Measurements from ENCODE around the gene ANKRD63. TPM values are rescaled to one million over a fixed set of nuclear protein-coding genes. Genes with fewer than 3 reads are reported as not detected.

The ANKRD63 gene
- total RNA-seq, 2 donors from 2014 or later = not detected

DNA sequence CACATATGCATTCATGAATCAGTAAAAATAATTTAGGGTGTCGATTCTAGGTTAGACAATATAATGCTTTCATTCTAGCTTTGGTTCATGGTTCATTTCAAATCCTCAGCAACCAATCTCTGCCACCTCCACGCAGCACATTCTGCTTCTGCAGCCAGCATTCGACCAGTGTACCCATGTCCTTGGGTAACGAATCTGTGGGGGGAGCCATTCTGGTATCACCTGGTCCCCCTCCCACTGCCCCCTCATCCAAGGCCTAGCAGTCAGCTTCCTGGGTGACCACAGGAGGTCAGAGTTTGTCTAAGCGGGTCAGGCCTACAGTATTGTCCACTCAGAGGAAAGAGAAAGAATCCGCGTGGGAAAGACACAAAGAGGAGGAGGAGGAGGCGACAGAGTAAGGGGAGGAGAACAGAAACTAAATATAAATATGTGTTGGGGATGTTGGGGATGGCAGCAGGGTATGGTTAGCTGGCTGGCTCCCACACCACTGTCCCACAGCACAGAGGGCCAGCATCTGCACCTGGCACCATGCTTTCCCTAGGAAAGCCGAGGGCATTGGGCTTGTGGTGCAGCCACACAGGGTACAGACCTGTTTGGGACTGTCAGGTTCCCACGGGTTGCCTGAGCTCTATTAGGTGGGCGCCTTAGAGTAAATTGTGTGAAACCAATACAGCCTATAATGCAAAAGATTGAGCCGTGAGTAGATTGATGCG, 31.9 kb downstream of the ANKRD63 start:
- Histone ChIP-seq H3K9me3 (ENCODE audit: control insufficient read depth, low read length) (no peaks in the 10 kb centered on the region), H3K9ac (ENCODE audit: extremely low read depth, low read length, poor library complexity, severe bottlenecking) (no peak overlapping the region), H3K4me3 (ENCODE audit: low read length) (no peak overlapping the region), H3K27me3 (ENCODE audit: control insufficient read depth, insufficient read depth, low read length, poor library complexity, severe bottlenecking) (peaks cover 67% of the 10 kb centered on the region), H3K36me3 (ENCODE audit: control insufficient read depth, insufficient read depth, low read length) (no peaks in the 10 kb centered on the region), H3K27ac (ENCODE audit: low read depth, low read length) (no peak overlapping the region), H3K4me1 (ENCODE audit: control insufficient read depth, insufficient read depth, low read length) (no peaks in the 10 kb centered on the region)
- 89 to 93% methylated on average over 7 to 13 of the region's 13 CpGs for WGBS, 2 experiments (ENCODE audit: insufficient coverage in 1 of 2, insufficient read length in 1 of 2)
- Mint-ChIP-seq H3K9me3 (no peaks in the 10 kb centered on the region), H3K4me3 (no peak overlapping the region), H3K4me1 (peaks cover 8% of the 10 kb centered on the region), H3K27me3 (ENCODE audit: insufficient read depth) (peaks cover 51% of the 10 kb centered on the region), H3K27ac (no peak overlapping the region), H3K36me3 (ENCODE audit: low read depth) (no peaks in the 10 kb centered on the region)
- TF ChIP-seq, protein P1, sequence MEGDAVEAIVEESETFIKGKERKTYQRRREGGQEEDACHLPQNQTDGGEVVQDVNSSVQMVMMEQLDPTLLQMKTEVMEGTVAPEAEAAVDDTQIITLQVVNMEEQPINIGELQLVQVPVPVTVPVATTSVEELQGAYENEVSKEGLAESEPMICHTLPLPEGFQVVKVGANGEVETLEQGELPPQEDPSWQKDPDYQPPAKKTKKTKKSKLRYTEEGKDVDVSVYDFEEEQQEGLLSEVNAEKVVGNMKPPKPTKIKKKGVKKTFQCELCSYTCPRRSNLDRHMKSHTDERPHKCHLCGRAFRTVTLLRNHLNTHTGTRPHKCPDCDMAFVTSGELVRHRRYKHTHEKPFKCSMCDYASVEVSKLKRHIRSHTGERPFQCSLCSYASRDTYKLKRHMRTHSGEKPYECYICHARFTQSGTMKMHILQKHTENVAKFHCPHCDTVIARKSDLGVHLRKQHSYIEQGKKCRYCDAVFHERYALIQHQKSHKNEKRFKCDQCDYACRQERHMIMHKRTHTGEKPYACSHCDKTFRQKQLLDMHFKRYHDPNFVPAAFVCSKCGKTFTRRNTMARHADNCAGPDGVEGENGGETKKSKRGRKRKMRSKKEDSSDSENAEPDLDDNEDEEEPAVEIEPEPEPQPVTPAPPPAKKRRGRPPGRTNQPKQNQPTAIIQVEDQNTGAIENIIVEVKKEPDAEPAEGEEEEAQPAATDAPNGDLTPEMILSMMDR (conservative IDR thresholded peaks at IDR 0.05) = no peak
- DNase-seq = no peak

DNA sequence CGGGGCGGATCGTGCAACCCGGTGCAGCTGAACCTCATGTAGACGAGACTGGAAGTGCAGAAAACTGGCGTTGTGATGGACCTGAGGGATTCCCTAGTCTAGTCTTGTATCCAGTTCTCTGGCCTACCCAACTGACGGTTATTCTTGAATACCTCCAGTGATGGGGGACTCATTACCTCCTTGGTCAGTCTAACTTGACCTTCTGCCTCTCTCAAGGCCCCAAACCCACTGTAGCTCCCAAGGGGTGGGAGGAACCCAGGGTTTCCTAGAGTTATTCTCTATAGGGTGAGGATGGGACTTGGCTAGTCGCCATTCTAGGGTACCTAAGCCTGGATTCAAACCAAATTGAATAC, 32.6 kb downstream of the ANKRD63 start:
- no peaks in the 10 kb centered on the region for H3K36me3 Mint-ChIP-seq (ENCODE audit: low read depth)
- 92 to 98% methylated on average over 7 to 8 of the region's 8 CpGs for WGBS, 2 experiments (ENCODE audit: insufficient coverage in 1 of 2, insufficient read length in 1 of 2)
- no peak overlapping the region for H3K4me3 Mint-ChIP-seq
- no peaks in the 10 kb centered on the region for H3K36me3 ChIP-seq (ENCODE audit: control insufficient read depth, insufficient read depth, low read length)
- H3K4me1 Mint-ChIP-seq = peaks cover 8% of the 10 kb centered on the region
- no peak overlapping the region for H3K27ac ChIP-seq (ENCODE audit: low read depth, low read length)
- H3K9me3 ChIP-seq (ENCODE audit: control insufficient read depth, low read length) = no peaks in the 10 kb centered on the region
- TF ChIP-seq, protein P1 (conservative IDR thresholded peaks at IDR 0.05) = no peak
- no peak overlapping the region for H3K27ac Mint-ChIP-seq
- DNase-seq = no peak
- no peak overlapping the region for H3K9ac ChIP-seq (ENCODE audit: extremely low read depth, low read length, poor library complexity, severe bottlenecking)
- H3K9me3 Mint-ChIP-seq = no peaks in the 10 kb centered on the region
- H3K27me3 ChIP-seq (ENCODE audit: control insufficient read depth, insufficient read depth, low read length, poor library complexity, severe bottlenecking) = peaks cover 64% of the 10 kb centered on the region
- no peaks in the 10 kb centered on the region for H3K4me1 ChIP-seq (ENCODE audit: control insufficient read depth, insufficient read depth, low read length)
- peaks cover 51% of the 10 kb centered on the region for H3K27me3 Mint-ChIP-seq (ENCODE audit: insufficient read depth)
- no peak overlapping the region for H3K4me3 ChIP-seq (ENCODE audit: low read length)

DNA sequence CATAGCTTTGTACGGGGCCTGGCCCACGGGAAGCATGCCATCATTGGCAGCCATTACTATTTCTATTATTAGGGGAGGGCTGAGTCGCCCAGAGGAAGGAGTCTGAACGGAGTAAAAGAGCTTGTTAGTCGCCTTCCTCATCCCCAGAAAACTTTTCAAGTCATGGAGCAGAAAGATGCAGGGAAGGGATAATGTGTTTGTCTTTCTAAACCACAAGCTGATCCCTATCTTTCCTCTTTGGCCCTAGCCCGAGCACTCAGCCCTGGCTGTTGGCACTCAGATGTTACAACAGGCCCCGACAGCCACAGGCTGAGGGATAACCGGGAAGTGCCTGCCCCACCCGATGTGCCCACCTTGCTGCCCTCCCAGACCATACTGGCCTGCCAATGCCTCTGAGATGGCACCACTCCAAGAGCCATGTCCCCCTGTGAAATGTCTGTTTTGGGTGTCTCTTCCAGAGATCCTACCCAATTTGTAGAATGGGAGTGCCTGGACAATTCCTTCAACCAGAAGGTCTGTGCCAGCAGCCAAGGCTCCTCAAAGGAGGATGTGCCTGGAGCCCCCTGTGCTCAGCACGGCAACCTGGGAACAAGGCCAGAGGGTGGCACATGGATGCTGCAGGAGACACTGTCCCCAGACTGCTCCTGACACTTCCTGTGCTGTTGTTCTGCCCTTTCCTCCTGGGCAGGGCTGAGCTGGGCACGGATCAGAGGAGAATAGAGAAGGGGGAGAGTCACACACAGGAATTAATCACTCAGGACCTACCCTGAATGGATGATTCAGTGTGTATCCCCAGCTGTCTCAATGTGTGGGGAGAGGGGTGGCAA, 33.2 kb downstream of the ANKRD63 start:
- Mint-ChIP-seq H3K27me3 (ENCODE audit: insufficient read depth) (peaks cover 50% of the 10 kb centered on the region), H3K36me3 (ENCODE audit: low read depth) (no peaks in the 10 kb centered on the region), H3K27ac (no peak overlapping the region), H3K4me1 (peaks cover 8% of the 10 kb centered on the region), H3K9me3 (no peaks in the 10 kb centered on the region), H3K4me3 (no peak overlapping the region)
- Histone ChIP-seq H3K27me3 (ENCODE audit: control insufficient read depth, insufficient read depth, low read length, poor library complexity, severe bottlenecking) (peaks cover 58% of the 10 kb centered on the region), H3K9ac (ENCODE audit: extremely low read depth, low read length, poor library complexity, severe bottlenecking) (no peak overlapping the region), H3K36me3 (ENCODE audit: control insufficient read depth, insufficient read depth, low read length) (no peaks in the 10 kb centered on the region), H3K9me3 (ENCODE audit: control insufficient read depth, low read length) (no peaks in the 10 kb centered on the region), H3K27ac (ENCODE audit: low read depth, low read length) (no peak overlapping the region), H3K4me1 (ENCODE audit: control insufficient read depth, insufficient read depth, low read length) (no peaks in the 10 kb centered on the region), H3K4me3 (ENCODE audit: low read length) (no peak overlapping the region)
- TF ChIP-seq, protein P1 (conservative IDR thresholded peaks at IDR 0.05) = no peak
- DNase-seq = no peak
- 83 to 98% methylated on average over 6 to 11 of the region's 11 CpGs for WGBS, 2 experiments (ENCODE audit: insufficient coverage in 1 of 2, insufficient read length in 1 of 2)
